ENCODE data around the gene PRSS12.

DNA sequence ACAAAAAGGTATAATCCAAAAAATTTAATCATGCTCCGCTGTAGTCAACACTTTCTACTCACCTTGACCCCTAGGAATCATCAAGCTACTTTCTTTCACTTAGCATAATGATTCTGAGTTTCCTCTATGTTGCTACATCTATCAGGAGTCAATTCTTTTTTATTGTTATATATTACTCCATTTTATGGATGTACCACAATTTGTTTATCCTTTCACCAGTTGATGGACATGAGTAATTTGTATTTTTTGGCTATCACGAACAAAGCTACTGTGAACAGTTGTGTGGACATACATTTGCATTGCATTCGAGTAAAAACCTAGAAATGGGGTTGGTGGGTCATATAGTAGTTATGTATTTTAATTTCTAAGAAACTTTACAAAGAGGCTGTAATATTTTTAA lies 102.9 kb downstream of the PRSS12 start:
- no peak for TF ChIP-seq POLR2AphosphoS5 (IDR thresholded peaks at IDR 0.05; ENCODE audit: low read depth)
- TF ChIP-seq, protein P1, sequence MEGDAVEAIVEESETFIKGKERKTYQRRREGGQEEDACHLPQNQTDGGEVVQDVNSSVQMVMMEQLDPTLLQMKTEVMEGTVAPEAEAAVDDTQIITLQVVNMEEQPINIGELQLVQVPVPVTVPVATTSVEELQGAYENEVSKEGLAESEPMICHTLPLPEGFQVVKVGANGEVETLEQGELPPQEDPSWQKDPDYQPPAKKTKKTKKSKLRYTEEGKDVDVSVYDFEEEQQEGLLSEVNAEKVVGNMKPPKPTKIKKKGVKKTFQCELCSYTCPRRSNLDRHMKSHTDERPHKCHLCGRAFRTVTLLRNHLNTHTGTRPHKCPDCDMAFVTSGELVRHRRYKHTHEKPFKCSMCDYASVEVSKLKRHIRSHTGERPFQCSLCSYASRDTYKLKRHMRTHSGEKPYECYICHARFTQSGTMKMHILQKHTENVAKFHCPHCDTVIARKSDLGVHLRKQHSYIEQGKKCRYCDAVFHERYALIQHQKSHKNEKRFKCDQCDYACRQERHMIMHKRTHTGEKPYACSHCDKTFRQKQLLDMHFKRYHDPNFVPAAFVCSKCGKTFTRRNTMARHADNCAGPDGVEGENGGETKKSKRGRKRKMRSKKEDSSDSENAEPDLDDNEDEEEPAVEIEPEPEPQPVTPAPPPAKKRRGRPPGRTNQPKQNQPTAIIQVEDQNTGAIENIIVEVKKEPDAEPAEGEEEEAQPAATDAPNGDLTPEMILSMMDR (IDR thresholded peaks at IDR 0.05; ENCODE audit: insufficient read depth, low read length): no peak
